HG02678 (cell line): ENCODE data around the gene TBC1D3I.
"Not testable (repeated sequence)": the region's sequence is repeated elsewhere in the genome, so short reads cannot be mapped to it uniquely, and the experiment has no call there.

Source experiments
- ATAC-seq: cut with Tn5 transposase; IDR thresholded peaks from one replicate; pipeline ENCODE4 v1.9.1; 2021; ENCODE audit warnings: mild to moderate bottlenecking, moderate library complexity; ENCODE audit not compliant: unreplicated experiment

The TBC1D3I gene

GRCh38 chr17:36264470-36264869 is at the start of gene TBC1D3I:
Gene TBC1D3I (minus strand): TSS chr17:36264570. CDS start chr17:36262985, 1,585 bp downstream.
- ATAC-seq: not testable (repeated sequence)

- ATAC-seq: not testable (repeated sequence)
Observed at GRCh38 chr17:36295161-36295560, 30.8 kb upstream of the TBC1D3I start.

GRCh38 chr17:36289965-36290612 is 25.7 kb upstream of the TBC1D3I start:
- not testable (repeated sequence) for ATAC-seq

- not testable (repeated sequence) for ATAC-seq
Observed at GRCh38 chr17:36284219-36284618, 19.8 kb upstream of the TBC1D3I start.

GRCh38 chr17:36283256-36283655 is 18.9 kb upstream of the TBC1D3I start:
- ATAC-seq: not testable (repeated sequence)

- ATAC-seq: not testable (repeated sequence)
Observed at GRCh38 chr17:36242046-36242445, 22.3 kb downstream of the TBC1D3I start.

GRCh38 chr17:36229644-36230043 is 34.7 kb downstream of the TBC1D3I start:
- not testable (repeated sequence) for ATAC-seq

GRCh38 chr17:36222967-36223366 is 41.4 kb downstream of the TBC1D3I start:
- ATAC-seq: not testable (repeated sequence)

- not testable (repeated sequence) for ATAC-seq
Observed at GRCh38 chr17:36221581-36222100, 42.7 kb downstream of the TBC1D3I start.

- not testable (repeated sequence) for ATAC-seq
Observed at GRCh38 chr17:36220737-36221580, 43.4 kb downstream of the TBC1D3I start.

GRCh38 chr17:36219556-36219955 is 44.8 kb downstream of the TBC1D3I start:
- ATAC-seq: not testable (repeated sequence)

- not testable (repeated sequence) for ATAC-seq
Observed at GRCh38 chr17:36215406-36216308, 48.7 kb downstream of the TBC1D3I start.

- no peak for ATAC-seq
Observed at GRCh38 chr17:36214918-36215317, 49.5 kb downstream of the TBC1D3I start.

- no peak for ATAC-seq
Observed at GRCh38 chr17:36213695-36214094, 50.7 kb downstream of the TBC1D3I start.

- no peak for ATAC-seq
Observed at GRCh38 chr17:36212966-36213365, 51.4 kb downstream of the TBC1D3I start.

GRCh38 chr17:36212272-36212605 is 52.1 kb downstream of the TBC1D3I start:
- ATAC-seq: no peak

GRCh38 chr17:36211484-36212271 is 52.7 kb downstream of the TBC1D3I start:
- ATAC-seq: not testable (repeated sequence)

- peak; percentile 75 for ATAC-seq
Observed at GRCh38 chr17:36210439-36211211, 53.7 kb downstream of the TBC1D3I start, which contains the start of gene CCL4L2. Gene CCL4L2 (plus strand): TSS chr17:36211063.

- ATAC-seq: no peak
Observed at GRCh38 chr17:36209575-36209974, 54.8 kb downstream of the TBC1D3I start.
